Central memory CD4-positive, alpha-beta T cell (primary cell): ENCODE results near the gene VSTM2B.

ENCODE experiments used
- DNase-seq: peaks from one replicate; pipeline ENCODE4 v3.0.0; 2022

Gene VSTM2B

DNA sequence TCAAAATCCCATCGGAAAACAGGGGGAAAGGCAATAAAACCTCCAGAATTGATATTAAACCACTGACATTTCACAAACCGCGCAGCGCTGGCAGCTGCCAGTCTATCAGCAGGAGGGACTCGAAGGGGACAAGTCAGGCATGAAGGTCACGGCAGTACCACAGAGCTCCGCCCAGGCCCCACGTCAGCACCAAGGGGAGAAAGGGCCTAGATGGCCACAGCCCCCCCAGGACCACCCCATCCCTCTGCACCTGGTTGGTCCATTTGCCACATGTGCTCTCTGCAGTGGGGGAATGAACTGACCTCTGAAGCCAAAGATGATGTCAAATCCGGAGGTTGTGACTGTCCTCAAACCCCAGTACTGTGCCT, 9.5 kb upstream of the VSTM2B start:
- no peak for DNase-seq

DNA sequence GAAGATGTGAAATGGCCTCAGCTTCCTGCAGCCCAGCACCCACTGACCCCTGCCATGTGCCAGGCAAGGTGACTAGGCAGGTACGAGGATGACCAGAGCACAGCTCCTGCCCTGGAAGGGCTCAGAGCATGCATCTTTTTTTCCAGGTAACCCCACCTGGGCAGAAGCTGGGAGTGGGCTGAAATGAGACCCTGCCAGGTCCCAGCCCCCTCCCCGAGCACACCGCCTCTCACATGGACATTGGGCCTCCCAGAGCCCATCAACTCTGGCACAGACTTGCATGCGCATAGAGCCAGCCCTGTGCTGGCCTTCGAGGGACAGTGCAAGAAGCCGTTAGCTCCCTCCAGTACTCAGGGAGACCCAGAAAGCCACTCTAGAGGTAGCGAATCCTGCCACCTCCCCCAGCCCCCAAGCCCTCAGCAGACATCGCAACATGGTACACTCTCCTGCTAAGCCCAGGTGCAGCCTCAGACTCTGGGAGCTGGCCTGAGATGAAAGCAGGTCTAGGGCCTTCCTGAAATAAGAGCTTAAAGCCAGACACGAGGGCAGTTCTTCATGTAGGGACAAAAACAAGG, 8.9 kb upstream of the VSTM2B start:
- no peak for DNase-seq

DNA sequence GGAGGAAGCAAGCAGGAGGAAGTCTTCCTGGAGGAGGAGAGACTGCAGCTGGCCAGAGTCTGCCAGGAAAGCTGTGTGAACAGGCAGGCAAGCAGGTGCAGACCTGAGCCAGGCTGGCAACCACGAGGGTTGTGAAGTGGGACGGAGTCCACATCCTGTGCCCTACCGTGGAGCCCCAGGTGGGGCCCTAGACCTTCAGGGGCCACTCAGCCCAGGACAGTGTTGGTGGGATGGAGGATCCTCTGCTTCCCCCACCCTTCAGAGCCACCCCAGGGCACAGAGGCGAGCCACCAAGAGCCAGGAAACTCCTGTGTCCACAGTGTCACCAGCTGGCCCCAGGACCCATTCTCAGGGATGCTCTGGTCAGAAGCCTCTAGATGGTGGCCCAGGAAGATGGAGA, 8.4 kb upstream of the VSTM2B start:
- DNase-seq, result no peak

DNA sequence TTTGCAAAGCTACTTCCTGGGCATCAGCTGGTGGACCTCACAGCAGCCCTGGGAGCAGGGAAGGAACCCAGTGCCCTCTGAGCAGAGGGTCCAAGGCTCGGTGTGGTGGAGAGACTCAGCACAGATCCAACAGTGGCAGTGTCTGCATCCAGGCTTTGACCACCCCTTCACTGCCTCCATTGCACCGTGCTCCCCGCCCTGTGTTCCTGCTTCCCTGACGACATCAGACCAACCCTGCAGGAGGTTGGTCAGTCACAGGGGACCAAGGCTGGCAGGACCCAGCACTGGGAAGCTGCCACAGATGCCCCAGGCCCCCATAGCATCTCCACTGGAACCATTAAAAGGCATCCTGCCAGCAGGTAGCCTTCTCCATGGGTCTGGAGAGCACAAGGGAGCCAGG, 7.8 kb upstream of the VSTM2B start:
- DNase-seq, result no peak

DNA sequence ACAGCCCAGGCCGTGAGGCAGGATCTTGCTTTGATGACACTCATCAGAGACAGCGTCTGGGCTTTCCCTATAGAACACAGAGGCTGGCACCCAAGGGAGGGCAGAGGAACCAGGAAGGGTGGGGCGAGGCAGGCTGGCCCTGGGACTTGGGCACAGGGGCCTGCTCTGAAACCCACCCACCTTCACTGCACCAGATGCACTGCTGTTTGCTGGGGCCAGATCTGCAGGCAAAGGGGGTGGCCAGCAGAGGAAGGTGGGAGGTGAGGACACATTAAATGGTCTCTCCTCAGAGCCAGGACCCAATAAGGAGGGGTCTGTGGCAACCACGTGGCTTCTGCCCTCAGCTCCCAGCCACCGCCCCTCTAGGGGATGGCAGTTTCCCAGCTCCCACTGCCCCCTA, 6.6 kb upstream of the VSTM2B start:
- no peak for DNase-seq

DNA sequence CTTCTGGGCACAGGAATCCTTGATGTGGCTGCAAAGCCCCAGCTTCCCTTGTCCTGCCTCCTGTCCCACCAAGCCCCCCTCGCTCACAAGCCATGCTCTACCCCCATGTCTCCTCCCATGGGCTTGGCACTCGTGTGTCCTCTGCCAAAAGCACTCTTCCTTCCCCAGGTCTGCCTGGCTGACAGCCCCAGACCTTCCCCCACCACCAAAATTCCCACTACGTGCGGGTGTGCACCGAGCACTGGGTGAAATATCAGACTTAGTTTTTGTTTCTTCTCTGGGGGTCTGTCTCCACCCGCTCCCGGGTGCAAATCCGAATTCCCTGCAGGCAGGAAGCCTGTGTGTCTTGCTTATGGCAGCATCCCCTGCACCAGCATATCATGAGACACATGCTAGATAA, 5.9 kb upstream of the VSTM2B start:
- DNase-seq, result no peak

DNA sequence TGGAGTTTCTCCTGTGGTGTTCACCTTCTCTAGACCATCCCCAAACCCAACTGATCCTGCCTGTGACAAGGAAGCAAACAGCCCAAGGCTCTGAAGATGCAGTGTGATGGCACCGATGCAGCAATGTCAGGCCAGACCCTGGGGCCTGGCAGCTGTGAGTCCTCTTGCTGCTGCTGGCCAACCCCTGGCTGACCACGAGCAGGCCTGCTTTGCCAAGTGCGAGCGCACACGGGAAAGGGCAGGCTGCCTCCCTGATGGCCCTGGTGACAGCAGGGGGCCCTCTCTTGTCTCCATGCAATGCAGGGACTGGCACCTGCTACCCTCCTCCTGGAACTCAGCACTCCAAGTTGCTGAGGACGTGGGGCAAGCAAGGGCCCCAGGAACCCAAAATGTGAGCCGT, 5.4 kb upstream of the VSTM2B start:
- DNase-seq, result no peak

DNA sequence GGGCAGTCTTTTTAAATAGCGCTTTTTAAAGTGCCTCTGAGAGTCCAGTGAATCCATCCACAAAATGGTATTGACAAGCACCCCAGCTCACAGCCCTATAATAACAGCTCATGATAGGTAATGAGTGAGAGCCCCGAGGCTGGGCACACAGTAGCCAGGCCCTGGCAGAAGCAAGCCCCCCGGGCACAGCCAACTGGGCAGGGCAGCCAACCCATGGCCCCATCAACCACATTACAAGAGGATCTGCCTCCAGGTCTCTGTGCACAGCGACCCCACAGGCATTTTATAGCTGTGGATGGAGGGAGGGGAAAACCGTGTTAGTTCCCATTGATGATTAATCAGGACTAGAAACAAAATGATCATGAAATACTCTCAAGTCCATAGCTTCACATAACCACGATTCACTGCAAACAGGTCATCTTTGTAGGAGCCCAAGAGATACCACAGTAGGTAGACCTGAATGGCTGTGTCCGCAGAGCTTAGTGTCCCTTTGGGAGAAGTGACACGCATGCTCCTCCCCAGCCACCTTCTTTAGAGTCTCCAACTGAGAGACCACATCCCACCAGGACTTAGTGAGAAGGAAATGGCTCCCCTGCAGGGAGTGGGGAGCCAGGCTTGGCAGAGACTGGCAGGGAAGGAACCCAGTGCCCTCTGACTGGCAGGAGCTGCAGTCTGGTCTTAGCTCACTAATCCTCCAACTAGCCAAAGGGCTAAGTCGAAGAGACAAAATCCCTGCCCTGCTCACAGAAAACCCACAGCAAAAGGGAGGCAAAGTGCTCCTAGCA, 4.3 kb upstream of the VSTM2B start:
- no peak for DNase-seq

DNA sequence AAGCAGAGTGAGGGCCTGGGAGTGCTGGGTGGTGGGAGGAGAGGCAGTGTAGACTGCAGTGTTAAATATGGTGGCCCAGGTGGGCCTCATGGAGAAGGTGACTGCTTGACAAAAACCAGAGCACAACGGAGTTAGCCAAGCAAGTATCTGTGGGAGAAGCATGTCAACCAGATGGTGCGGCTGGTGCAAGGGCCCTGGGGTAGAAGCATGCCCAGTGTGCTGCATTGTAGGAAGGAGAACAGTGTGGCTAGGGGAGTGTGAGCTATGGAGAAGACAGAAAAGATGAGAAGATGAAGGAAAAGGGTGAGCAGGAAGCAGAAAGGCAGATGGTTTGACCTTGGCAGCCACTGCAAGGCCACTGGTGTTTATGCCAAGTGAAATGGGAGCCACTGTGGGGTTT, 2.2 kb upstream of the VSTM2B start:
- no peak for DNase-seq

DNA sequence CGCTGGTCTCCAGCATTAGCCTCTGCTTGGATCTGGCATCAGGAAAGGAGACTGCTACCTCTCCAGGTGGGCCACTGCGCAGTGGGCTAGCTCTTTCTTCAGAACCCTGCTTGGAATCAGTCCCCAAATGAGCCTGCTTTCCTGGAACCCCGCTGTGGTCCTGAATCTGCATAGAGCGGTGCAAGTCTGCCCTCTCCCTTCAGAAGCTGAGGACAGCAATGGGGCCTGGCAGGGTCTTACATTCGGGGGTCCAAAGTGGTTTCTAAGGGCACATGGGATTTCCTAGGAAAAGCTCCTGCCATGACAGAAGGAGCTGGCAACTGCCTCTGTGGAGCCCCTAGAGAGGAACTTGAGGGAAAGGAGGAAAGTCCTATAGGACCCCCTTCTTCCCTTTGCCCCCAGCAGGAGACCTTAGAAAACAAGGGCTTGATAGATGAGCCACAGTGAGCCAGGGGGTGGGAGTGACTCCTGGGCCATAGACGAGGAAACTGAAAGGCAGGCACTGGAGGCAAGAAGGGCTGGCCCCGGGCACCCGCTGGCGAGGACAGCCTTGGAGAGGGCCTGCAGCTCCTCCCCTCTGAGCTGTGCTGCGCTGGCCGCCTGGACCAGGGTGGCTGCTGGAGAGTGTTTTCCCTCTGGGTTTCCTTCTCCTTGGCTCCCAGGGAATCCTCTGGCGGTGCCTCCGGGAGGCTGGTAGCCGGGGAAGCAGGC, 1.4 kb upstream of the VSTM2B start:
- DNase-seq, result no peak

DNA sequence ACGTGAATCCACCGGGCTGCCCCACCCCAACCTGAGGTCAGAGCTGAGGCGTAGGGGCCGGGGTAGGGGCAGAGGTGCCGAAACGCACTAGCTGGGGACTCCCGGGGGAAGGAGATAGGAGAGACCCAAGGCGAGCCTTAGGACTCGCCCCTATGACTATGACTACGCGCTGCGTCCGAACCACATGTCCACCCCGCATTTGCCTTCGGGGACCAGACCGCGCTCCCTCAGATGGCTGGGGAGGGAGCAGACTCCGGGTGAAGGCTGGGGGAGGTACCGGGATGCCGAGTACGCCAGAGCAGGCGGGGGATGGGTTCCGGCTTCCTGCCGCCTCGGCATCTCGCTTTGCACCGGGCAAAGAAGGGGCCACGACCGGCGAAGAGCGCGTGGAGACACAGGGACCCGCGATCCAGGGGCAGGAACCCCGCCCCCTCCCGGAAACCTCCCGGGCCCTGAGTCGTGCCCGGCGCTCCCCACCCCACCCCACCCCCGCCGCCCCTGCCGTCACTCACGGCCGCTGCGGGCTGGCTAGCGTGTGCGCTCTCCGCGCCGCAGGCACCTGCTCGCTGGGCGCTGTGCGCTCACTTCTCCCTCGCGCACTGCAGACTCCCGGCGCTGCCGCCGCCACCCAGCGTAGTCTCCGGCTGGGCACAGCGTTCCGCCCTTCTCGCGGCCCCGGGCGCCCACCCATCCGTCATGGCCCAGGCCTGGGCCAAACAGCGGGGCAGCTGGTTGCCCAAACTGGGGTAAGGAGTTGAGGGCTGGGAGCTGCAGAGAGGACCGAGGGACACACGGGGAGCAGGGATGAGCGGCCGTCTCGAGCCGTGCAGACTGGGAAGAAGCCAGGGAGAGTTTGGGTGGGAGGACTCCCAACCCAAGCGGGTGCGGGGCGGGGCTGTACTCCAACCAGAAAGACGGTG, 622 bp upstream of the VSTM2B start:
- no peak for DNase-seq

DNA sequence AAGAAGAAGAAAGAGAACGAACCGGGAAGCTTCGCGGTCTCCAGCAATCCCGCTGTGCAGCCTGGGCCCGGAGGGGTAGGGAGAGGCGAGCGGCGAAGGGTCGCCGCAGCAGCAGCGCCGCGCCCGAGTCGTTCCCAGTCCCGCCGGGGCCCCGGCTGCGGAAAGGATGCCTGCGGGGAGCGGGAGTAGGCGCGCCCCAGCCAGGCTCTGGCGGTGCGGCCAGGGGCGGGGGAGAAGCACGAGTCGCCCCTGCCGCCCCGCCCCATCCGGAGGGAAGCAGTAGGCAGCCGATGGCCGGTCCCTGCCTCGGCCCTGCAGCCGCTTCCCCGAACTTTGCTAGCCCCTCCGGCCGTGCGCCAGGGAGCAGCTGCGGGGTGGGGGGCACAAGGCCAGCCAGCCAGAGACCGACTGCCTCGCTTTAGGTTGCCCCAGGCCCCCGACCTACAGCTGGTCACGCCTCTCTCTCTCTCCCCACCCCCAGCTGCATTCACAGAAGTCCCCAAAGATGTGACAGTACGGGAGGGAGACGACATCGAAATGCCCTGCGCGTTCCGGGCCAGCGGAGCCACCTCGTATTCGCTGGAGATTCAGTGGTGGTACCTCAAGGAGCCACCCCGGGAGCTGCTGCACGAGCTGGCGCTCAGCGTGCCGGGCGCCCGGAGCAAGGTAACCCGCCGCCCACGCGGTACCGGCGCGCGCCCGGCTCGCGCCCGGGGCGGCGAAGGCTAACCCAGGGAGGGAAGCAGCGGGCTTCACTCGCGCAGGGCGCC, 1.1 kb downstream of the VSTM2B start:
- DNase-seq, result no peak

DNA sequence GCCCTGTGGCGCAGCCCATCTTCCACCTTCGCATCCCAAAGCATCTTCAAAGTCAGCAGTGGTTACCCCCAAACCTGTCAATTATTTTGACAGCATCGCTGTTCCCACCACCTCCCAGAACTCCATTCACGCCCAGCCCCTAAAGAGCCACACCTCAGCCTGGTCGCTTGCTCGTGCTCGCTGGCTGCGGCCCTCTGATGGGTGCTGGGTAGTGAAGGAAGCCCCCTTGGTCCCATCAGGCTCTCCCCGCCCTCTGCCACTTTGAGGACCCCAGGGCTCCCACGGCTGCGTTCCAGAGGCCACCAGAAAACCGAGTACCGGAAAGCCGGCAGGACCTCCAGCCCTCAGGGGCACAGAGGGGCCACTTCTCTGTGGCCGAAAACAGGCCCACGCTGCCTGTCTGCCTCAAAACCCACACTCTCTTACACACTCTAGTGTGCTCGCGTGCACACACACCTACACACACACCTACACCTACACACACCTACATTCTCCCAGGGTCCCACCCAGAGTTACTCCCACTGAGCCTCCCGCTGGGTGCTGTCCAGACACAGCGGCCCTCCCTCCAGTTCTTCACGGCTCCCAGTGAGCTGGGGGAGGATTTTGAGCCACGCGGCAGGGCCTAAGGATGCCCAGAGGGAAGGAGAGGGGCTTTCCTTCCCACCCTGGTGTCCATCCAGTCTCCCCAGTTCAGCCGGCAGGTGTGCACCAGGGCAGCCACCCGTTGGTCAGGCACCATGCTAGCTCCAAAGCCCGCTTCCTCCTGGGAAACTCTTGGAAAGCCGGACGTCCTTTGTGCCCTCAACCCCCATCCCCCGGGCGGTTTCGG, 1.9 kb downstream of the VSTM2B start:
- no peak for DNase-seq

DNA sequence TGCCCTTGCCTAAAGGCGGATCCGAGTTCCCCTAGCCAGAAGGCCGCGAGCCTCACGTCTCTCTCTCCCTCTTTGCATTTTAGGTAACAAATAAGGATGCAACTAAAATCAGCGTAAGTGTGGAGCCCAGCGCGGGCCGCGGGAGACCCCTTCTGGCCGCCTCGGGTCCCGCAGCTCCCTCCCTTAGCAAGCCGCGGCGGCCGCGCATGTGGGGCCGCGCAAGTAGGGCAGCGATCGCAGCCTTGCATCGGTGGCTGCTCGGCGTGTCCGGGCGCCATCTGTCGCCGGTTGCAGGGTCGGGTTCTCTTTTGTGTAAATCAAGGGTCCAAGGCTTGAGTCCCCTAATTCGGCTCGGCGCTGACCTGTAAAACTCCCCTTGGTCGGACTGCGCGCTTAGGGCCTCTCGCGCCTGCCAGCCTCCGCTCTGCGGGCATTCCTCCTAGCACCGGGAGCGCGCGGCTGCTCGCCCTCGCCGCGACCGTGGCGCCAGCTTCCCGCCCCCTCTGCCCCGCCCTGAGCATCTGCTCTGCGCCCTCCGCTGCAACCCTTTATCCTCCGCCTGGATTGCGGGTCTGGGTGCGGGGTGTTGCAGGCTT, 2.7 kb downstream of the VSTM2B start:
- DNase-seq, result no peak

DNA sequence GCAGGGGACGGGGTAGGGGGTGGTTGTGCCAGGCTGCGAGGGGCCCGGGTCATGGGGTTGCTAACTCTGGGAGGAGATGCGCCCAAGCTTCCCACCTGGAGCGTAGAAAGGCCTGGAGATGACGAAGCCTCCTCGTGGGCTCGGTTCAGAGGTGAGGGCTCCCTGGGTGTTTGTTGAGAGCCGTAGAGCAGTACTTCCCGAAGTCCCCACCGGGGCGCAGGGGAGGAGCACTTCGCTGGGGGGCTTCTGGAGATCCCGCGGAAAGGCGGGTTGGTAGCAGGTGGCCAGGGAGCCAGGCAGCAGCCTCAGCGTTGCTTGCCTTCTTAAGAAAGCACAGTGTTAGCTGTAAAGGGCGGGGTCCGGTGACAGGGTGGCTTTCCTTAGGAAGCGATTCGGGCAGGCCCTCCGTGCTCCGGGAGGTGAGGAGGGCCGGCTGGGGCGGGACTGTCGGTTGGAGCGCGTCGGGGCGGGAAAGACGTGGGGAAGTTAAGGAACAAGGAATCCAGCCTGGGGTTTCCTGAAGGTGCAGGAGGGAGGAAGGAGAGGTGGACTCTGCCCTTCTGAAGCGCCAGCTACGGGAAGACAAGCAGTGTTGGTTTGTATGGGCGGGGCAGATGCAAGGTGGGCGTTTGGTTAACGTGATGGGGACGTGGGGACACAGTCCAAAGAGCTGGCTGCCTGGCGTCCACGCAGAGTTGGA, 3.3 kb downstream of the VSTM2B start:
- DNase-seq, result no peak

DNA sequence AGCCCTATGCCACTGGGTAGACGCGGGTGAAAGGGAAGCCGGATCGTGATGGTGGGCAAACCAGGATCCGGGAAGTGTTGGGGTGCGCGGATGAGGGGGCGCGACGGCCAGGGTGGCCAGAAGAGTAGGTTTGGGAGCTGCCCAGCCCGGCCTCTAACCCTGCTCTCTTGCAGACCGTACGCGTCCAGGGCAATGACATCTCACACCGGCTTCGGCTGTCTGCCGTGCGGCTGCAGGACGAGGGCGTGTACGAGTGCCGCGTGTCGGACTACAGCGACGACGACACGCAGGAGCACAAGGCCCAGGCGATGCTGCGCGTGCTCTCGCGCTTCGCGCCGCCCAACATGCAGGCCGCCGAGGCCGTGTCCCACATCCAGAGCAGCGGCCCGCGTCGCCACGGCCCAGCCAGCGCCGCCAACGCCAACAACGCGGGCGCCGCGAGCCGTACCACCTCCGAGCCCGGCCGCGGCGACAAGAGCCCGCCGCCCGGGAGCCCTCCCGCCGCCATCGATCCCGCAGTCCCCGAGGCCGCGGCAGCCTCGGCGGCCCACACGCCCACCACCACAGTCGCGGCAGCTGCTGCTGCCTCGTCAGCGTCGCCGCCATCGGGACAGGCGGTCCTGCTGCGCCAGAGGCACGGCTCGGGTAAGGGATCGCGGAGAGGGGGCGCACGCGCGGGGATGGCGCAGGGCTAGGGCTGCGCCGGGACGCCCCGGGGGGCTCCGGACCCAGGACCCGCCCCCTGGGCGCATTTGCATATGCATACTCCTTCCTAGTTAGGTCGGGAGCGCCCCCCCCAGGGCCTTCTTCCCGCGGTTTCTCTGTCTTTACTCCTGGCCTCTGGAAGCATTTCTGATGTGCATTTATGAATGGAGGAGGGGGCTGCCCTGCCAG, 4.1 kb downstream of the VSTM2B start:
- no peak for DNase-seq

DNA sequence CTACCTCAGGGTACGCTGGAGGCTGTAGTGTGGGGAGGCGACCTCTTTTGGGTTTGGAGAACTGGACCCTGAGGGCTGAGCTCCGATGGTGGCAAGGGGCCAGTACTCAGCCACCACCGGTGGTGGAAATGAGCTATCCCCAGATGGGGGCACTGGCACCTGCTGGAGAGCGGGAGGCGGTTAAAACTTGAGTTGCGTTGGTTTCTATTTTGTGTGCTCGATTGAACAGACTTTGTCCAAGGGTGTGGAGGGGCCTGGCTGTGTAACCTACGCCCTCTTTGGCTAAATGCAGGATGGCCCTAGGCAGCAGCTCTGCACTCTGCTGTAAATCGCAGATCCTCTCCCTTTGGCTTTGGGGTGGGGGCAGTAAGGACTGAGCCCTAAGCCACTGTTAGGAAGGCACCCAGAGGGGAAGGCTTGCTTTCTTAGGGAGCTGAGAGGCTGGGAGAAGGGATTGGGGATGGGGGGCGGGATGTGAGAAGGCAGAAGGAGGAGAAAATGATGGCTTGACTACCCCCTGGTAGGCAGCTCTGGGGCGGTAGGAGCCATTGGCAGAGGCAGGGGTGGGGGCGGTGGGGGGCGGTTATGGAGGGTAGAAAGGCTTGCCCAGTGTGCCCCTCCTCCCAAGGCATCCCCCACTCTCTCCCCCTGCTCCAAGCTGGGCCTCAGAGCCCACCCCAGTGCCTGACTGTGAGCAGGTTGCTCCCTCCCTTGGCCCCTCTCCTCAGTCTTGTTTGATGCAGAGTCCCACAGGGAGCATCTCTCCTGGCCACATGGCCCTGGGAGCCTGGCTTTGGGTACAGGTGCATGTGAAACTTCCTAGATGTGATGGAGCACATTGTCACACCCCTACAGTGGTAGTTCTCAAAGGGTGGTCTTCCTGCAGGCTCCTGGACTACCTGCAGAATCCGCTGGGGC, 5.0 kb downstream of the VSTM2B start:
- DNase-seq, result no peak

DNA sequence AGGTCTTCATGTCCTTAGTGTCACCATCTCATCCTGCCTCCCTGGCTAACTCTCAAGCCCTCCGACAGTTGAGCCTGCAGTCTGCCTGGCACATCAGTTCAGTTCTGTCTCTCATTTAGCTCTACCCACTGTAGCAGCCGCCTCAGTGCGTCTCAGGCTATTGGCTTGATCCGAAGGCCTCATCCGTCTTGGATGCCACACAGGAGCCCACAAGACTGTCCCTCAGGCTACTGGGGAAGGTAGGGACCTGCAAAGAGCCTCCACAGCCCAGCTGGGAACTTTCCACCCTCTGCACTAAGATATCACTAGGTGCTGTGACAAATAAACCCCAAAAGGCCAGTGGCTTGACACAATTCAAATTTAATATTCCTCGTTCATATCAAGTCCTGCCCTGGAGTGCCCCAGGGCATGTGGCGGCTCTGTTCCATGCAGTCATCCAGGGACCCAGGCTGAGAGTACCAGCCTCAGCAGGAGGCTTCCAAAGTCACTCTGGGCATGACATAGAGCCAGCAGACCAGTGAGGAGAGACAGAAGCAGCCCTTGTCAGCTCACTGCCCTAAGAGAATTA, 5.7 kb downstream of the VSTM2B start:
- DNase-seq, result no peak
